Measurements from ENCODE around the gene PLAAT4.

- no peak for TF ChIP-seq POLR2A (IDR thresholded peaks at IDR 0.05)
- no peak for TF ChIP-seq CTCF (IDR thresholded peaks at IDR 0.05)
- no peak for TF ChIP-seq EP300 (IDR thresholded peaks at IDR 0.05)
Measured at GRCh38 chr11:63590024-63590788, 53.6 kb downstream of the PLAAT4 start.
